ENCODE measurements around the gene NEIL3.

Gene NEIL3

DNA sequence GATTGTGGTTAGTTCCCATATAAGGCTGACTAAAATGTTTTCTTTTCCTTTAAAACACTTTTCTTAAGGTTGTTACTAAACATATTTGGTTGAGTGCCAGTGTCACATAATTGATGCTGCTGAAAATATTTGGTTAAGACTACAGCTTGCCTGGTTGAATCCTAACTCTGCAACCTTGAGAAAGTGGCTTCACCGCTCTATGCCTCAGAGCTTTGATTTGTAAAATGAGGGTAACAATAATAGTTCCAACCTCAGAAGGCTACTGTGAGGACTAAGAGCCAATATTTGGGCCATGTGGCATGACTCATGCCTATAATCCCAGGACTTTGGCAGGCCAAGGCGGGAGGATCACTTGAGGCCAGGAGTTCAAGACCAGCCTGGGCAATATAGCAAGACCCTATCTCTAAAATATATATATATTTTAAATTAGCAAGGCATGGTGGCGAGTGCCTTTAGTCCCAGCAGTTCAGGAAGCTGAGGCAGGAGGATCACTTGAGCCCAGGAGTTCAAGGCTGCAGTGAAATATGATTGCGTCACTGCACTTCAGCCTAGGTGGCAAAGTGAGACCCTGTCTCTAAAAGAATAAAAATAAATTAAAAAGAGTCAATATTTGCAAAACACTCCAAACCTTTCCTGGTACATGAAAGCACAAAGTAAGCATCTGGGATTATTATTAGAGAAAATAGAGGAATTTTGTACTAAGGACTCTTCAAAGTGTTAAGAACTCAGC is 7.1 kb upstream of the NEIL3 start:
- FAIRE-seq = no peak

GRCh38 chr4:177304094-177304493 is 5.6 kb upstream of the NEIL3 start:
- no peak for FAIRE-seq

DNA sequence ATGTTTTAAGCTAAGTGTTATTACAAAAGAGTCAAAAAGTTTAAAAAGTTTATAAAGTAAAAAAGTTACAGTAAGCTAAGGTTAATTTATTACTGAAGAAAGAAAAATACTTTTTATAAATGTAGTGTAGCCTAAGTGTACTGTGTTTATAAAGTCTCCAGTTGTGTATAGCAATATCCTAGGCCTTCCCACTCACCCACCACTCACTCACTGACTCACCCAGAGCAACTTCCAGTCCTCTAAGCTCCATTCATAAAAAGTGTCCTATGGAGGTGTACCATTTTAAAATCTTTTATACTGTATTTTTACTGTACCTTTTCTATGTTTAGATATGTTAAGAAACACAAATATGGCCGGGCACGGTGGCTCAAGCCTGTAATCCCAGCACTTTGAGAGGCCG is 4.8 kb upstream of the NEIL3 start:
- FAIRE-seq = peak; percentile 21

DNA sequence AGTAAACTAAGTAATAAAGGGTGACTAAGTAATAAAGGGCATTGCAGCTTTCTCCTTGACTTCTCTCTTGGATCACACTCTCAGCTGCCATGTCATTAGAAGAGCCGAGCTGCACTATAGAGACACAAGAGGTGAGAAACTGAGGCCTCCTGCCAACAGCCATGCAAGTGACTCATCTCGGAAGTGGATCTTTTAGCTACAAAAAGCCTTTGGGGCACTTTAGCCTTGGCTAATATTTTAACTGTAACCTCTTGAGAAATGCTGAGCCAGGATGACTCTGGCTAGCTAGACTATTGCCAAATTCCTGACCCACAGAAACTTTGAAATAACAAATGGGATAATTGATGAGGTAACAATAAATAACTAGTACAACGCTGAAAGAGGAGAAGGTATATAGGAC is 1.5 kb upstream of the NEIL3 start:
- no peak for FAIRE-seq

DNA sequence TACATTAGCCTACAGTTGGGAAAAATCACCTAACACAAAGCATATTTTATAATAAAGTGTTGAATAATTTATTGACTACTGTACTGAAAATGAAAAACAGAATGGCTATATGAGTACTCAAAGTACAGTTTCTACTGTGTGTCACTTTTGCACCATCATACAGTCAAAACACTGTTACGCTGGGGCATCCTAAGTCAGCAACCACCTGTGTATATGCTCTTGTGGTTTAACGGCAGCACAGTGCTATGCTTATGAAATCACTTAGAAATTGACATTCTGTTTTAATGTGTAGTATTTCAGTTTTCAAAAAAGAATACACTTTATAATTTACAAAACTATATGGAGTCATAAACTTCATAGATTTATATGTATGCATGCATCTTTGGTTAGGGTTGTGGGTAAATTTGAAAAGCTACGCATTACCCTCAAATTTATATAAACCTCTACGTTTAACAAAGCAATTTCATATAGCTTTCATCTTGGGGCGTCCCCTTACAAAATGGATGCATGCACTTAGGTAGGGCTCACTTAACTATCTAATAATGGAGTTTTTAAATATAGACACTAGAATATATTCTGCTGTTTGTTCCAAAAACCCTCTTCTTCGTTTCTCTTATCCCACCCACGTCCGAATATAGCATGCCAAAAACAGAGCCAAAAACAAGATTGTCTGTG is 690 bp upstream of the NEIL3 start:
- FAIRE-seq = no peak

DNA sequence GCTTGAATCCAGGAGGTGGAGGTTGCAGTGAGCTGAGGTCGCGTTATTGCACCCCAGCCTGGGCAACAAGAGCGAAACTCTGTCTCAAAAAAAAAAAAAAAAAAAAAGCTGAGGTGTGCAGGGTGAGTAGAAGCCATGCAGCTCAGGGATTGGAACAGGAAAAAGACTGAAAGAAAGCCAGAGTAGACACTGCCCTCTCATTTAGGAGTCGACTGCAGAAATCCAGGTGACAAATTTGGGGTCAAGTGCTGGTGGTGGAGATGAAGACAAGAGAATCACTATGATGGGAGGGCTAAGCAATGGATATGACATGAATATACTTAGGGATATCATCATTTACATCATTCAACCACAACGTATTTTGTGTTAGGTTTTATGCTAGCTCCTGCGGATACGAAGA is 1.9 kb downstream of the NEIL3 start:
- no peak for FAIRE-seq

- no peak for FAIRE-seq
These were observed 3.6 kb downstream of the NEIL3 start for GRCh38 chr4:177313263-177313662.

- FAIRE-seq = no peak
These were observed 6.2 kb downstream of the NEIL3 start for GRCh38 chr4:177315767-177316464.

DNA sequence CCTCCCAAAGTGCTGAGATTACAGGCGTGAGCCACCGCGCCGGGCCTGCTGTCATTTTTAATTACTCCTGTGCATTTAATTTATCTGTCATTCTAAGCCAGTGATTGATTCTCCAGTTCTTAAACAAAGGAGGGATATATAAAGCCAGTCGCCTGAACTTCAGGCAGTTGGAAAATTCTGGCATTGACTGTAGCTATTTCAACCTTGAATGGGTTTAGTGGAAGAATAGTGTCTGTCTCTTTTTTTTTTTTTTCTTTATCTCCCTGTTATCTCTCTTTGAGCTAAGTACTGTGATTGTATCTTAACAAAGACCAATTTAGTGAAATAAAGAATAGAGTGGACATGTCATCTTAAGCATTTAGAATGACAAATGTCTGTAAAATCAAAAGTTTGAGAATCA is 11.0 kb downstream of the NEIL3 start:
- FAIRE-seq = no peak

DNA sequence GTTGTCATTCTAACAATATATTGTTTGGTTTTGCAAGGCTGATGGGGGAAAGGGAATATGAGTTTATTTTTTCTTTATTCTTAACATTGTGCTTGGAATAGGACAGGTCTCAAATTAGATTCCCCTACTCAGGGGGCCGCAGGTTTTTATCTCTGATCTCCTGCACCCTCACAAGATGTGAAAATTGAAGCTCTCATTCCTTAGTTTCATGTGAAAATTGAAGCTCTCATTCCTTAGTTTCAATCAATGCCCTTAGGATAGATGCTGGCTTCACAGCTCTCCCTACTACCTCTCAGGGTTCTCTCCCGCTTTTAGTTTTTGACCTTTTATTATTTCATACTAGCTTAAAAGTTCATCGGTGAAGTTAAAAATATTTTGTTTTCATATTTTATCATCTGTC is 12.0 kb downstream of the NEIL3 start:
- no peak for FAIRE-seq

DNA sequence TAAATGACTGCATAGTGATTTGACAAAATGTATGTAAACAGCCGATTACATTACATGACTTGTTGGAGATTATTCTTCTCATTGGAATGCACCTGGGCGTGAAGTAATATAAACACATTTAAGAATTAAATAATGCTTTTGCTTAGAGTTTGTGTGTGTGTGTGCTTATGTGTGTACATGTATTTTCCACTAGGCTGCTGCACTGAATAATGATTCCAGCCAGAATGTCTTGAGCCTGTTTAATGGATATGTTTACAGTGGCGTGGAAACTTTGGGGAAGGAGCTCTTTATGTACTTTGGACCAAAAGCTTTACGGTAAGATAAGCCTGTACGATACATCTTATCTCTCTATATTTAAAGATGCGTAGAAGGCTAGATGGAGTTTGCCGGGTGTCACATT is 12.6 kb downstream of the NEIL3 start:
- FAIRE-seq = no peak

DNA sequence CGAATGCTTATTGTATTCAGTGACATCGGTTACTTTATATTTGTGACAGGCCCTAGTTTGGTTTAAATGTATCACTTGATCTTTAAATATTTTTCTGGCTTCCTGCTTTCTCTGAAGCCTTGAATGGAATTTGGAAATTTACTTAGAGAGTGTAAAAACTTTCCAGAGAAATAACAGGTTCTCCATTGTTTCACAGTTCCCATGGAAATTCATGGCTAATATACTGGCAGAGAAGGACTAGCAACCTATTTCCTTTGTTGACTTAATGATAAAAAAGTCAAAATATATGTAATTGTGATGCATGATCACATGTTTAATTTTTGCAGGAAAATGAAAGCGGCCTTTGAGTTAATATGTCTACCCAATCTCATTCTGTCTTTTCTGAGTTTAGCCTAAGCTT is 13.2 kb downstream of the NEIL3 start:
- no peak for FAIRE-seq

- FAIRE-seq = no peak
These were observed 13.7 kb downstream of the NEIL3 start for GRCh38 chr4:177323416-177323815.

DNA sequence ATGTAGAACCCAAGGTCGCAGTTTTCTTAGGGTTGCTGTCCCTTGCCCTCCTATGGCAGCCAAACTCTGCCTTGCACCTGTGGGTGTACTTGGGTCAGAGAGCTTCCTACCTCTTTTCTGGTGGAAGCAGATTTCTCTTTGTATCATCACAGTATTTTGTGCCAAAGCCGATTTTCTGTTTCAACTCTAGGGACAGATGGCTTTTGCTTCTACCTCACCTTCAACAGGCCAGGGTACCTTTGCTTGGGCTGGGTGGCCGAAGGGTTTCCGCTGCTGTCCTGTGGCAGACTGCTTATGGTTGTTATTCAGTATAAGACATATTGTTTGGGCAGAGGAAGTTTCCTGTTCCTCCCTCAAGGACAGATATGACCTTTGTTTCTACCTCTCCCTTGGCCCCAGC is 22.4 kb downstream of the NEIL3 start:
- FAIRE-seq = no peak

GRCh38 chr4:177339477-177340374 is 30.1 kb downstream of the NEIL3 start:
- peak; percentile 61 for FAIRE-seq

- FAIRE-seq = no peak
These were observed 38.7 kb downstream of the NEIL3 start for GRCh38 chr4:177348348-177348747.

DNA sequence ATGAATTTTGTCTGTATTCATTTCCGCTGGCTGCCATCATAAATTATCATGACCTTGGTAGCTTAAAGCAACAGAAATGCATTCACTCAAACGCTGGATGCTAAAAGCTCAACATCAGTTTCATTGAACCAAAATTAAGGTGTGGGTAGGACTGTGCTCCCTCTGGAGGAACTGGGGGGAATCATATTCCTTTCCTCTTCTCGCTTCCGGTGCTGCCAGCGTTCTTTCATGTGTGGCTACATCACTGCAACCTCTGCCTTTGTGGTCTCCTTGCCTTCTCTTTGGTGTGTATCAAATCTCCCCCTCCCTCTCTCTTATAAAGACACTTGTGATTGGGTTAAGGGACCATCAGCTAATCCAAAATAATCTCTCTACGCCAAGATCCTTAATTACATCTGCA is 39.5 kb downstream of the NEIL3 start:
- no peak for FAIRE-seq

GRCh38 chr4:177351622-177352244 is 42.1 kb downstream of the NEIL3 start:
- FAIRE-seq = no peak

DNA sequence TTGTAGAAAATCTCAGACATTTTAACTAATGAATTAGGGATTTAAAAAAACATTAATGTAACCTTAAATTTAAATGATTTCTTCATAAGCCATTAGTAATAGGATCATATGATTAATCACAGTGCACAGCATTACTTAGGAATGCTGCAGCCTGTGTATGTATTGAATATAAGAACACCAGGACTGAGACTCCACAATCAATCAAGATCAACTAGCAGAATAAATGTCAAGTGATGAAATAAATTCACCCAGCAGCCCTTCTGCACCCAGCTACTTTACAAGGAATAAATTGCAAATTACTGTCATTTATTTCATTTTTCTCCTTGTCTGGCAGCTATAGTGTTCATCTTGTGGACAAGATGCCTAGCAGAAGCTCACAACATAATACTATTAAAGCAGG is 46.5 kb downstream of the NEIL3 start:
- no peak for FAIRE-seq

DNA sequence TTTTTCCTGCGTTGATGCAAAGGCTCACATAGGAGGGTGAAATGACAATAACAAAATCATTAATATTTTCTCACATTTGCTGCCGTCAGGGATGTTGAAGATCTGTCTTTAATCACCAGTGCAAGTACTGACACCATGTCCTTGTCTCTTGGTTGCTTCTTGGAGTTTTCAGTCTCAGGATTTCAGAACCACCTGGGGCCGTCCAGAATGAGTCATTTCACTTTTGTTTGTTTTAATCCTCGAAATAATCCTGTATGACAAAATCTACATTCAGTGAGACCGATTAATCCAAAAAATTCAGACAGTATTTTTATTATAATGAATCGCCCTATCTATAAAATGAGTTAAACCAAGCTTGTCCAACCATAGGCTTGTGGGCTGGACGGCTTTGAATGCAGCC is 47.2 kb downstream of the NEIL3 start:
- no peak for FAIRE-seq

DNA sequence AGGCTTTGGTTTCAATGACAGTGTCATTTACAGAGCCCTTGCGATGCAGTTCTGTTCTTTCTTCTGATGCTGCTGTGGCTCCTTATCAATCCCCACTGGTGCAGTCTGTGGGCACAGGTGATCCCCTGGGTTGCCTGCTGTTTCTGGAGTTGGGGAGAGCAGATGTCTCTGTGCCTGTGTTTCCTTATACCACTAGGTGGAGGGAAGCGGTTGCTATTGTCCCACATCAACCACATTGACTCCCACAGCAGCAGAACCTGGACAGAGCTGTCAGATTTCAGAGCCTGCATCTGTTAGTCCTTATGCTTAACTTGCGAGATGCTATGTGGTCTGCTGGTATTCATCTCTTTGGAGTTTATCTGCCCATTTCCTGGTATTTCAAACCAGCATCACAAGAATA is 57.7 kb downstream of the NEIL3 start:
- FAIRE-seq = no peak

- FAIRE-seq = no peak
These were observed 59.7 kb downstream of the NEIL3 start for GRCh38 chr4:177369372-177369771.

GRCh38 chr4:177371461-177371860 is 61.8 kb downstream of the NEIL3 start:
- FAIRE-seq = no peak

Data from colon (tissue), 2 donors.